Neutrophil (primary cell): Measurements from ENCODE around the gene KLK2.

ENCODE experiments used
- H3K27ac ChIP-seq: fragments of 200-600 bp; sonication (generic); 2 replicates; pipeline ENCODE4 v1.5.1; 2016; ENCODE audit warnings: mild to moderate bottlenecking, moderate library complexity
- H3K27me3 ChIP-seq: fragments of 200-600 bp; sonication (generic); 2 replicates; pipeline ENCODE4 v1.6.0; 2016; ENCODE audit warnings: mild to moderate bottlenecking
- H3K36me3 ChIP-seq: fragments of 200-600 bp; sonication (generic); 2 replicates; pipeline ENCODE4 v1.5.1; 2017
- H3K4me1 ChIP-seq, 2 experiments: fragments of 200-600 bp in 1 of 2; sonication (generic) in 1 of 2; 1 replicate in 1 of 2; 2 replicates in 1 of 2; pipeline versions ENCODE4 v1.5.1 to v1.6.1; 2013 to 2016; ENCODE audit warnings: low read depth in 1 of 2, low read length in 1 of 2, mild to moderate bottlenecking in 1 of 2, moderate library complexity in 1 of 2; ENCODE audit not compliant: control insufficient read depth in 1 of 2, insufficient read depth in 1 of 2
- H3K4me3 ChIP-seq, 2 experiments: fragments of 200-600 bp in 1 of 2; sonication (generic) in 1 of 2; 1 replicate in 1 of 2; 2 replicates in 1 of 2; pipeline ENCODE4 v1.5.1; 2013 to 2016; ENCODE audit warnings: low read depth in 1 of 2, low read length in 1 of 2, mild to moderate bottlenecking in 1 of 2, moderate library complexity in 1 of 2
- H3K9me3 ChIP-seq: fragments of 200-600 bp; sonication (generic); 2 replicates; pipeline ENCODE4 v1.5.1; 2016
- TF ChIP-seq, protein P1 (sequence below): fragments of 200-600 bp; sonication (generic); IDR thresholded peaks from 2 replicates; pipeline ENCODE4 v1.5.1; 2016; ENCODE audit warnings: antibody characterized with exemption

Gene KLK2

DNA sequence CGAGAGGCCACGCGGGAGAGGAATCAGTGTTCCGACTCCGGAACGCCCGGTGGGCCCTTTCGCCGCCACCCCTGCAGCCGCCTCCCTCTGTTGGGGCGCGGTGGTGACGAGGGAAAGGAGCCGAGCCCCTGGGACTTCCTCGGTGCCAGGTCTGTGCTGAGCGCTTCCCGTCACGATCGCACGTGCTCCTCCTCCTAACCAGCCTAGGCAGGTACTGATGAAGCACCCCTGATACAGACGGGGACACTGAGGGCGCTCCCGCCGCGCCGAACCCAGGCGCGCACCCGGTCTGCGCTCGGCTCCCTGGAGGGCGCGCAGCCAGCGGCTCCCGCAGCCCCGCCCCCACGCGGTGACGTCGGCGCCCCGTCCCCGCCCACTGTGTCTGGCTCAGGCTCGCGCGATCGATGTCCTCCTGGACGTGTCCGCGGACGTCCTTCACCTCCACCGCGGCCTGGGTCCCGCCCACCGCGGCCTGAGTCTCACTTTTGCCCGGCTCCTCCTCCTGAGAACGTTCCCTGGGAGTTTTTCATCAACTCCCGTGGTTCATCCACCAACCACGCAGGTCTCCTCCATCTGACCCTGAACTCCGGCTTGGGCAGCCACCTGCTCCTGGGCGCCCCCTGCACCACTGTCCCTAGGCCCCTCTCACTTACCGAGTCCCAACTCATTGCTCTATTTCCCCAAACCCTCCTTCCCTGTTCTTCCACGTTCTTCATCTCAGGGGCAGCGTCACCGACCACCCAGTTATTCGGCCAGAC lies 37.3 kb upstream of the KLK2 start:
- Histone ChIP-seq H3K27ac (no peak overlapping the region), H3K27me3 (peaks cover 73% of the 10 kb centered on the region), H3K4me3 (peak overlapping the region; percentile 31 to 45), H3K4me1 (peaks cover 4 to 5% of the 10 kb centered on the region in 2 experiments), H3K36me3 (no peaks in the 10 kb centered on the region), H3K9me3 (no peaks in the 10 kb centered on the region)
- TF ChIP-seq, protein P1, sequence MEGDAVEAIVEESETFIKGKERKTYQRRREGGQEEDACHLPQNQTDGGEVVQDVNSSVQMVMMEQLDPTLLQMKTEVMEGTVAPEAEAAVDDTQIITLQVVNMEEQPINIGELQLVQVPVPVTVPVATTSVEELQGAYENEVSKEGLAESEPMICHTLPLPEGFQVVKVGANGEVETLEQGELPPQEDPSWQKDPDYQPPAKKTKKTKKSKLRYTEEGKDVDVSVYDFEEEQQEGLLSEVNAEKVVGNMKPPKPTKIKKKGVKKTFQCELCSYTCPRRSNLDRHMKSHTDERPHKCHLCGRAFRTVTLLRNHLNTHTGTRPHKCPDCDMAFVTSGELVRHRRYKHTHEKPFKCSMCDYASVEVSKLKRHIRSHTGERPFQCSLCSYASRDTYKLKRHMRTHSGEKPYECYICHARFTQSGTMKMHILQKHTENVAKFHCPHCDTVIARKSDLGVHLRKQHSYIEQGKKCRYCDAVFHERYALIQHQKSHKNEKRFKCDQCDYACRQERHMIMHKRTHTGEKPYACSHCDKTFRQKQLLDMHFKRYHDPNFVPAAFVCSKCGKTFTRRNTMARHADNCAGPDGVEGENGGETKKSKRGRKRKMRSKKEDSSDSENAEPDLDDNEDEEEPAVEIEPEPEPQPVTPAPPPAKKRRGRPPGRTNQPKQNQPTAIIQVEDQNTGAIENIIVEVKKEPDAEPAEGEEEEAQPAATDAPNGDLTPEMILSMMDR: no peak

DNA sequence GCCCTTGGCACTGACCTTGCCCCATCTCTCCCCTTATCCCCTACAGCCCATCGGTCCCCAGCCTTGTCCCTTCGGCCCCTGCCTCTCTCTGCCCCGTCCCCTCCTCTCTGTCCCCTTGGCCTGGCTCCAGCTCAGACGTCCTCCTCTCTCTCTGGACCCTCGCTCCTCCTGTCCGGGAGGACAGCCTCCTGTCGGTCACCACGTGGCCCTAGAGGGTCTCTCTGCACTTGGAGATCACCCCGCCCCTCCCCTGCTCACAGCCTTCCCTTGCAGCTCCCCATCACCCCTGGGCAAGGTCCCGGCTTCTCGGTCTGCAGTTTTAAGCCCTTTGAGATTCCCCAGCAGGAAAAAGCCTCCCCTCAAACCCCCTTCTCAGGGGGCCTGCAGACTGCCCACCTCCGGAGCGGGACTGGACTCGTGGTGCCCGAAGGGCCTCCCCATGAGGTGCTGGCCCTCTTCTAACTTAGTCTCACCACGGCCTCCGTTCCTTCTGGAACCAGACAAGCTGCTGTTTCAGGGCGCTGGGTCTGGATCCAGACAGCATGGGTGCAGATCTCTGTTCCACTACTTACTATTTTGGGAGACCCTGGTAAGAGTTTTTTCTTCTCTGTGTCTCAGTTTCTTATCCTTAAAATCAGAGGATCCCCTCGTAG lies 36.6 kb upstream of the KLK2 start:
- H3K9me3 ChIP-seq: no peaks in the 10 kb centered on the region
- H3K4me3 ChIP-seq: no peak overlapping the region
- peaks cover 4 to 5% of the 10 kb centered on the region in 2 experiments for H3K4me1 ChIP-seq
- no peak overlapping the region for H3K27ac ChIP-seq
- no peaks in the 10 kb centered on the region for H3K36me3 ChIP-seq
- TF ChIP-seq, protein P1: no peak
- peaks cover 68% of the 10 kb centered on the region for H3K27me3 ChIP-seq

DNA sequence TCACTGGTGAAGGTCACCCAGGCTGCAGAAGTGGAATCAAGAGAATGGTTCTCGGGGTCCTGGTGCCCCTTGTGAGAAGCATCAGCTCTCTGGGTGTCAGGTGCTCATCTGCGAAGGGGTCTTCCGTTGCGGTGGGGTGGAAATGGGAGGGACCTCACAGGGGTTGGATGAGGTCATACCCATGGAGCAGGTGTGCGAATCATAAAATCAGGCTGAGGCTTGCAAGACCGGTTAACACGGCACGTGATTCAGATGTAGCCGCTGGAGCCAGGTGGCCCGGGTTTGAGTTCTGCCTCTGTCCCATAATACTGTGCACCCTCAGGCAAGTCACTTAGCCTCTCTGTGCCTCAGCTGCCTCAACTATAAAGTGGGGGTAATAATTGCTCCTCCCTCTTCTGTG lies 35.9 kb upstream of the KLK2 start:
- Histone ChIP-seq H3K9me3 (no peaks in the 10 kb centered on the region), H3K36me3 (no peaks in the 10 kb centered on the region), H3K4me1 (peaks cover 4 to 5% of the 10 kb centered on the region in 2 experiments), H3K27me3 (peaks cover 72% of the 10 kb centered on the region), H3K27ac (no peak overlapping the region), H3K4me3 (no peak overlapping the region)
- TF ChIP-seq, protein P1: no peak

DNA sequence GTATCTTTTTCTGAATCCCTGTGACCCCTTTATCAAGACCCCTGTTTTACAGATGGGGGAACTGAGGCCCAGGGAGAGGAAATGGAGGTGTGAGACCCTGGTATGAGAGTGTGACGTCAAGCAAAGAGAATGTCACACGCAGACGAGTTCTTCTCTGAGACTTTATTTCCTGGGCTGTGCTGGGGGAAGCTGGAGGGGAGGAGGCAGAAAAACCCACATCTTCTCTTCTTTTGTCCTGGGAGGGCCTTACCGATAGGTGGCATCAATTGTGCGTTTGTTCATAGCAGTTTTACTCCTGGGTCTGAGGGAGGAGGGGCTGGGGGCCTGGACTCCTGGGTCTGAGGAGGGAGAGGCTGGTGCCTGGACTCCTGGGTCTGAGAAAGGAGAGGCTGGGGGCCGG lies 35.0 kb upstream of the KLK2 start:
- Histone ChIP-seq H3K27ac (no peak overlapping the region), H3K4me3 (no peak overlapping the region), H3K9me3 (no peaks in the 10 kb centered on the region), H3K27me3 (peaks cover 63% of the 10 kb centered on the region), H3K4me1 (peaks cover 4 to 5% of the 10 kb centered on the region in 2 experiments), H3K36me3 (no peaks in the 10 kb centered on the region)
- TF ChIP-seq, protein P1: no peak

DNA sequence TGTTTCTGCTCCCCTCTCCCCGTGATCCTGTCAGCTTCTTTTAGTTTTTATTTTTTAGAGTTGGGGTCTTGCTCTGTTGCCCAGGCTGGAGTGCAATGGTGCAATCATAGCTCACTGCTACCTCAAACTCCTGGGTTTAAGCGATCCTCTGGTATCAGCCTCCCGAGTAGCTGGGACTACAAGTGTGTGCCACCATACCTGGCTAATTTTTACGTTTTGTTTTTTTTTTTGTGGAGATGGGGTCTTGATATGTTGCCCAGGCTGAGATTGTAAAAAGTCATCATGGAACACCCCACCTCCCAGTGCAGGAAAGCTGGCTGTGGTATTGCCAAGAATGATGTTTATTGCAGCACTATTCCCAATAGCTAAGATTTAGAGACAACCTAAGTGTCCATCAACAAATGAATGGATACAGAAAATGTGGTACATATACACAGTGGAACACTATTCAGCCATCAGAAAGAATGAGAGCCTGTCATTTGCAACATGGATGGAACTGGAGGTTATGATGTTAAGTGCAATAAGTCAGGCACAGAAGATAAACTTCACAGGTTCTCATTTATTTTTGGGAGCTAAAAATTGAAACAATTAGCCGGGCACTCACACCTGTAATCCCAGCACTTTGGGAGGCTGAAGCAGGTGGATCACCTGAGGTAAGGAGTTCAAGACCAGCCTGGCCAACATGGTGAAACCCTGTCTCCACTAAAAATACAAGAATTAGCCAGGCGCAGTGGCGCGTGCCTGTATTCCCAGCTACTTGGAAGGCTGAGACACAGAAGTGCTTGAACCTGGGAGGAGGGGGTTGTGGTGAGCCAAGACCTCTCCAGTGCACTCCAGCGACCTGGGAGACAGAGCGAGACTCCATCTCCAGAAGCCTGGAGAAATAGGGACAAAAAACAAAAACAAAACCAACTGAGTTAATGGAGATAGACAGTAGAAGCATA lies 33.3 kb upstream of the KLK2 start:
- H3K4me3 ChIP-seq: no peak overlapping the region
- H3K36me3 ChIP-seq: no peaks in the 10 kb centered on the region
- peaks cover 4 to 5% of the 10 kb centered on the region in 2 experiments for H3K4me1 ChIP-seq
- no peaks in the 10 kb centered on the region for H3K9me3 ChIP-seq
- TF ChIP-seq, protein P1: no peak
- H3K27ac ChIP-seq: no peak overlapping the region
- H3K27me3 ChIP-seq: peaks cover 45% of the 10 kb centered on the region
